GM19238 (cell line): Measurements from ENCODE around the gene OSBPL6.

ENCODE experiments used
- DNase-seq: peaks from one replicate; pipeline ENCODE4 v3.0.0; 2011; ENCODE audit warnings: low spot score; ENCODE audit not compliant: insufficient read length

OSBPL6 gene

GRCh38 chr2:178238154-178238521 lies 43.8 kb downstream of the OSBPL6 start:
- no peak for DNase-seq

- DNase-seq: no peak
Observed at GRCh38 chr2:178238750-178239149, 44.4 kb downstream of the OSBPL6 start.

DNA sequence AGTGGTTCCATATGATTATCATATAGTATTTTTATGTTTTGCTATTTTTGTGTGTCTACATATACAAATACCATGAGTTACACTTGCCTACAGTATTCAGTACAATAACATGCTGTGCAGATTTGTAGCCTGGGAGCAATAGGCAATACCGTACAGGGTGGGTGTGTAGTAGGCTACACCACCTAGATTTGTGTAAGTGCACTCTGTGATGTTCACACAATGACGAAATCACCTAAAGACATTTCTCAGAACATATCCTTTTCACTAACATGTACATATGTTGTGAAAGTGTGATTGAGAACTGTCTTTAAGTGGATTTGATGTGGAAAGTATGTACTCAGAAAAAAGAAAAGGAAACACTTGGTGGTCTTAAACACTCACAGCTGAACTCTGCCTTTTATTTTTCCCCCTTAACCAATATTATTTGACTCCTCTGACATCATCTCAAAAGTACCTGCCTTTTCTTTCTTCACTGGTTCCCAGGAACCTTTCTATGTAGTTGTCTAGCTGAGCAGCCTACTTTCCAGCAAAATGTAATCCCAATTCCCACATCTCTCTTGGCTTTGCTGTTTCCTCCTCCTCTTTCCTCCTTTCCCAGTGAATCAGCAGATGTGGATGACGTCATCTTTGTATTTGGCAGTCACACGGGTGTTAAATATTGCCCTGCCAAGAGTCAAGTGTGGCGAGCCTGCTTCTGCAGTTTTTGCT lies 47.7 kb downstream of the OSBPL6 start:
- DNase-seq: no peak

DNA sequence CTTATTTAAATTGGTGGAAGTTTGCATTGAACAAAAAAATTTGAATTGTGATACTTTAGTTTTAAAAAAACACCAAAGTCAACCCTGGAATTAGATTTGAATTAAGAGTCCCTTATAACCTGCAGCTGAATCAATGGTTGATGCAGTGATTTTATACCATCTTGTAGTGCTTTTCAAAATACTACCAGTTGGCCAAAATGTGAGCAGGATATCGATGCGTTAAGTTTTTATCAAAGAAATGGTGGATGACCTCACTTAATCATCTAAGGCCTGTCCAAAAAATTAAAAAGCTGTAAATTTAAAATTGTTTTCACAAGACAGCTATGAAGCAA lies 48.2 kb downstream of the OSBPL6 start:
- no peak for DNase-seq

DNA sequence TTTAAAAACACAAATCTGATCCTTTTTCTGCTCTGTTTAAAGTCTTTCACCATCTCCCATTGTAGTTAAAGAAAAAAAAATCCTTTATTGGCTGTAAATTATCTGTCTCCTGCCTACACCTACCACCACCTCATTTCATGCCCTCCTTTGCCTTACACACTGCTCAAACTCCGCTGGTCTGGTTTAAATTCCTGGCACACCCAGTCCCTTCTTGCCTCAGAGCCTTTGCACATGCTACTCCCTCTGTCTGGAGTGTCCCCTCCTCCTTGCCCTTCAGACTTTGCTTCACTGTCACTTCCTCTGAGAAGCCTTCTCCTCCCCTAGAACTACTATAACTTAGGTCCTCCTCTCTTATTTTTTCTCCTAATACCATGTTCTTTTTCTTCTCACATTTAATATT lies 49.6 kb downstream of the OSBPL6 start:
- no peak for DNase-seq

- no peak for DNase-seq
Observed at GRCh38 chr2:178244777-178245176, 50.5 kb downstream of the OSBPL6 start.

GRCh38 chr2:178246696-178247095 lies 52.4 kb downstream of the OSBPL6 start:
- DNase-seq: no peak

GRCh38 chr2:178247250-178247649 lies 52.9 kb downstream of the OSBPL6 start:
- DNase-seq: no peak

DNA sequence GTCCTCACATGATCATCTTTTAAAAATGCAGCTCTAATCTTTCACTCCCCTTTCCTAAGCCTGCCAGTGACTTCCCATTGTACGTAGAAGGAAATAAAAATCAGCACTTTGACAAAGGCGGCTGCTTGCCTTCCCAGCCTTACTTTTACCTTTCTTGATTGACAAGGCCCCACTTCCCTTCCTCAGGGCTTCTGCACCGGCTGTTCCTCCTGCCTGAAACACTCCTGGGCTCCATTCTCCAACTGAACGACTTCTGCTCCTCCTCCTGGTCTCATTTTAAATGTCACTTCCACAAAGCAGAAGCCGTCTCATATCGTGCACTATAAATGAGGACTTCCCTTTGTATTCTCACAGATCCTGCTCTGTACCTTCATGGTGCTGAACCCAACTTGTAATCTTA lies 56.1 kb downstream of the OSBPL6 start:
- no peak for DNase-seq

DNA sequence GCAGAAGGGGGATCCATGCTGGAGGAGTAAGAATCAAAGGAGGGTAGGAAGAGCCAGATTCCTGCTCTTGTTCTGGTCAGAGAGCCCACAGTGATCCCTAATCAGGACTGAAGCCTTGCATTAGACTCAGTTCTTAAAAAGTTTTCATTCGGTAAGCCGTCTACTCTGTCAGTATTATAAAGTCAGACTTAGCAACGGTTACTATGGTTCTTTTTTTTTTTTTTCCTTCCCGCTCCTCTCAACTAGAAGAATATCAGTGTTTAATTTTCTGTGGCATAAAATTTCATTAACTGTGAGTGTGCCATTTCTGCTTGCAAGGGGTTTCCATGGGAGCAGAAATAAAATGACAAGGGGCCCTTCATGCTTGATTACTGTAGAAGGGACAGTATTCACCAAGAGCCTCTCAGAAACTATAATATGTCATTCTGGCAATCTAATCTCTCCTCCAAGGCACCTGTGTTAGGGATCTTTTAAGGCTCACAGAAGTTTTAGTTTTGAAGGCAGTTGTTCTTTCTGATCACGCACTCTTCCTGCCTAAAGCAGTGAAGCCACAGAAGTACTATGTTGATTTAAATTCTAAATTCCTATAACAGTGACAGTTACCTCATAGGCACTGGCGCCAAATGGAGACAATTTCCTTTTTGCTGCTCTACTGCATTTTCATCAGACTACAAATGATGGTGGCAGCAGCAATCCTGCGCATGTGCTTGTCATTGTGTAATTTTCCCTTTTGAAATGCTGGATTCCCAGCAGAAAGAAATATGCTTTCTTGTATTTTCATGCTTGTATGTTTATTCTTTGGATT lies 57.0 kb downstream of the OSBPL6 start:
- DNase-seq: no peak

GRCh38 chr2:178256382-178257042 lies 62.2 kb downstream of the OSBPL6 start:
- no peak for DNase-seq

DNA sequence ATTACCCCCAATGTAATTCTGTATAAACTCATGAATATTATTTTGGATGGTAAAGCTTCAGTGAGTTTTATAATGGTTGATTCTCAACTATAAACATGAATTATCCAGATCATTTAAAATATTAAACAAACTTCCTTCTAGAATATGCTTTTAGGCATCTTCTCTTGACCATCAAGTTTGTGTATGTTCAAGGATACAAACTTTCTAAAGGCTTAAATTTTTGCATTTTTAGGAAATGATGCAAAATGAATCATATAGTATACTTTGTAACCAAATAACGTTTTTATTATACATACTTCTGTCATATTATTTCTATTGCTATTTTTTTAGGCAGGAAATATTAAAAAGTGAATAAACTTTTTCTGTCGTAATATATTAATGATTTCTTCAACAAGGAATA lies 62.8 kb downstream of the OSBPL6 start:
- DNase-seq: no peak

GRCh38 chr2:178258916-178259315 lies 64.6 kb downstream of the OSBPL6 start:
- DNase-seq: no peak

DNA sequence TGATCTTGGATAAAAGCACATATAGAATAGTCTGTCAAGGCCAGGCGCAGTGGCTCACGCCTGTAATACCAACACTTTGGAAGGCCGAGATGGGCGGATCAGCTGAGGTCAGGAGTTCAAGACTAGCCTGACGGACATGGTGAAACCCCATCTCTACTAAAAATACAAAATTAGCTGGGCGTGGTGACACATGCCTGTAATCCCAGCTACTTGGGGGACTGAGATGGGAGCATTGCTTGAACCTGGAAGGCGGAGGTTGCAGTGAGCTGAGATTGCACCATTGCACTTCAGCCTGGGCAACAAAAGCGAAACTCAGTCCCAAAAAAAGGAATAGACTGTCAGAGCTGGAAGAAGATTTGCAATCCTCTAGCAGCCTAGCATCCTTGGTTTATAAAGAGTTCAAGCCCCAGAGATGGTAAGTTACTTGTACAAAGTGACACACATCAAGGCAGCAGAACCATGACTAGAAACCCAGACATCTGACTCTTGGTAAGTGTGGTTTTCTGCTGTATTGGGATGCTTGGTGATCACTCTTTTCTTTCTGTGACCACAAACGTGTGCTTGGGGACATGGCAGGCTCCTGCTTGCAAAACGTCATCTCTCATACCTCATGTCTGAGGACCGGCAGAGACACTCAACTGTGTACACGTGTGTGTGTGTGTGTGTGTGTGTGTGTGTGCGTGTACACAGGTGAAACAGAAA lies 69.0 kb downstream of the OSBPL6 start:
- DNase-seq: no peak

- DNase-seq: no peak
Observed at GRCh38 chr2:178264211-178264610, 69.9 kb downstream of the OSBPL6 start.

- no peak for DNase-seq
Observed at GRCh38 chr2:178265851-178266250, 71.5 kb downstream of the OSBPL6 start.

GRCh38 chr2:178266445-178266844 lies 72.1 kb downstream of the OSBPL6 start:
- DNase-seq: no peak

GRCh38 chr2:178267660-178268059 lies 73.3 kb downstream of the OSBPL6 start:
- no peak for DNase-seq

DNA sequence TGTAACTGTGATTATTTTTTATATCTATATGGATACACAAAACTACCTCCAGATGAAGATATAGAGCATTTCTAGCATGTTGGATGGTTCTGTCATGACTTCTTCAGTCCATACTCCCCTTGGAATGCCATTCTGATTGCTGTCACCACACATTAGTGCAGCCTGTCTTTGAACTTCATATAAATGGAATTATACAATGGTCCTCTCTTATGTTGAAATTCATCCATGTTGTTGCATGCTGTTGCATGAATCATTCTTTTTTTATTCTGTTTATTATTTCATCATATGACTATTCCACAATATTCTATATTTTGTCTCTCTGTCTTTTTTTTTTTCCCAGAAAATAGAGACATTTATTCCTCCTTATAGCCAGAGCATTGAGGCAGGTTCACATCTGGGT lies 74.1 kb downstream of the OSBPL6 start:
- DNase-seq: no peak

DNA sequence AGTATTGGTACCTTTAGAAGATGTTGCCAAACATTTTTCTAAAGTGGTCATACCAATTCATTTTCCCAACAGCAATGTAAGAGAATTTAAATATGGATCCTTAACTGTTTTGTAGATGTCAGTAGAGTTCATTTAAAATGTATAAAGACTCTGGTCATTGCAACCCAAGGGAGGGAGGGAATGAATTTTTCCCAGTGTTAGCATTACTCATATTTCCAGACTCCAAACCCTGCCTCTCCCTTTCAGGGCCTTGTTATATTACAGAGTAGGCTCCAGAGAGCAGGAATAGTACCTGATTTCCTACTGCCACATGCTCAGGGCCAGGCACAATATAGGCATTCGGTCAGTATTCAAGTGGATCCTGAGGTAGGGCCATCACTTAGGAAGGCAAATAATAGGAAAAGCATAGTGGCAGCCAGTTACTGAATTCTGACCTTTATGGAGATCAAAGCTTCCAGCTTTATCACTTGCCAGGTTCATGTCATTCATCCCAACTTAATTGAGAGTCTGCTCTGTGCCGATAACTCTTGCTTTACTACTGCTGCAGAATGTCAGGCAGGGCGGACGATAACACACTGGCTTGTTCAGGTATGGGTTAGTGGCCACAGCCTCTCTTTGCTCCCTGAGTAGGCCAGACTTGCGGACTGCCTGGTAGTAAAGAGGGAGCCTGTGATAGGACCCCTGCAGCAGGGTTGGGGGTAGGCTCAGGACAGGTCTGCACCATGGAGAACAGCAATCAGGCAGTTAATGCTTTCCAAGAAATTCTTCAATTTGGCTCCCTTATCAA lies 75.3 kb downstream of the OSBPL6 start:
- no peak for DNase-seq

- DNase-seq: no peak
Observed at GRCh38 chr2:178270338-178270737, 76.0 kb downstream of the OSBPL6 start.
